GM18508 (cell line): Measurements from ENCODE around the gene OR4K5.
"Not testable (repeated sequence)": the region's sequence is repeated elsewhere in the genome, so short reads cannot be mapped to it uniquely, and the experiment has no call there.

ENCODE experiments used
- ATAC-seq: cut with Tn5 transposase; IDR thresholded peaks from one replicate; pipeline ENCODE4 v1.9.1; 2021; ENCODE audit warnings: moderate number of reproducible peaks; ENCODE audit not compliant: insufficient read depth, unreplicated experiment

The OR4K5 gene, protein sequence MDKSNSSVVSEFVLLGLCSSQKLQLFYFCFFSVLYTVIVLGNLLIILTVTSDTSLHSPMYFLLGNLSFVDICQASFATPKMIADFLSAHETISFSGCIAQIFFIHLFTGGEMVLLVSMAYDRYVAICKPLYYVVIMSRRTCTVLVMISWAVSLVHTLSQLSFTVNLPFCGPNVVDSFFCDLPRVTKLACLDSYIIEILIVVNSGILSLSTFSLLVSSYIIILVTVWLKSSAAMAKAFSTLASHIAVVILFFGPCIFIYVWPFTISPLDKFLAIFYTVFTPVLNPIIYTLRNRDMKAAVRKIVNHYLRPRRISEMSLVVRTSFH

DNA sequence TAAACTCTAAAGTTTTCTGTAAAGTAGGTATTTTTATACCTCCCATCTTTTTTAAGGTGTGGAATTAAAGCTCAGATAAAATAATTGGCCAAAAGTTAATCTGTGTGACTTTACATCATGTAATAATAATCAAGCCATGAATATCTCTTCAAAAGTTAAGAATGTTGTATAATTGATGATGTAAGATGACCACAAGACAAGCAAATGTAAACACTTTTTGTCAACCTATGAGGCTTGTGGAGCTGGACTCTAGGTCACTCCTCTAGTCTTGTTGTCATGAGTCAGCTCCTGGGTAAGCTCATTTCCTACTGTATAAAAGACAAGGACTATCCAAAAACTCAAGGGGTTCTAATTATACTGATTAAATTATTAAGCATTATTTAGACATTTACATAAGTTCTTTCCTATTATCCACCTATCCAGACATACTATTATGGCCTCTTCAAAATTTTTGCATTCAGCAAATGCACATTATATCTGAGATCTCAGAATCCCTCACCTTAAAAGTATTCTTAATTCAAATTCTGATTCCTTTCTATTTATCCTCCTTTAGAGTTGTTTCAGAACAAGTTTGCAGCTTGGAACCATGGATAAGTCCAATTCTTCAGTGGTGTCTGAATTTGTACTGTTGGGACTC lies at the start of gene OR4K5:
OR4K5 (plus strand) TSS at position 587 of the 637 bp plus-strand sequence; CDS start at position 587, 0 bp downstream.
- no peak for ATAC-seq

GRCh38 chr14:19873178-19873577 lies 47.2 kb upstream of the OR4K5 start:
- ATAC-seq: no peak

DNA sequence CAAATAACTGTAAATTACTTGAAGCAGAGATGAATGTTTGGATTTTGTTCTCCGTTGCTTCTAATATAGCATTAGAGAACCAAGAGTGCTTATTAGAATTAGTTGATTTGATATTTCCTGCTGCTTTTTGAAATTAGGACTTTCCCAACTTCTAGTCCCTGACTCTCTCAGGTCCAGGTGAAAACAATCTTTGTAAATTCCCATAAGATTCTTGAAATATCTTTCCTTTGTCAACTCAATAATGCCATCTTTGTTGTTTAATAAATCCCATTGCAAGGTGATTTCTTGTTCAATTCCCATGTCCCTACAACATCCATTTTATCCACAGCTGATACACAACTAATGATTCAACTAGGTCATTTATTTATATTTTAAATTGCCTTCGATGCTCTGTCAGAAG lies 45.6 kb upstream of the OR4K5 start, which contains the start of gene OR4K2:
OR4K2 (plus strand) TSS at position 301 of the 400 bp plus-strand sequence. CDS start 1,126 bp downstream, outside the sequence.
- no peak for ATAC-seq

- no peak for ATAC-seq
Observed at GRCh38 chr14:19878029-19878642, 42.3 kb upstream of the OR4K5 start.

DNA sequence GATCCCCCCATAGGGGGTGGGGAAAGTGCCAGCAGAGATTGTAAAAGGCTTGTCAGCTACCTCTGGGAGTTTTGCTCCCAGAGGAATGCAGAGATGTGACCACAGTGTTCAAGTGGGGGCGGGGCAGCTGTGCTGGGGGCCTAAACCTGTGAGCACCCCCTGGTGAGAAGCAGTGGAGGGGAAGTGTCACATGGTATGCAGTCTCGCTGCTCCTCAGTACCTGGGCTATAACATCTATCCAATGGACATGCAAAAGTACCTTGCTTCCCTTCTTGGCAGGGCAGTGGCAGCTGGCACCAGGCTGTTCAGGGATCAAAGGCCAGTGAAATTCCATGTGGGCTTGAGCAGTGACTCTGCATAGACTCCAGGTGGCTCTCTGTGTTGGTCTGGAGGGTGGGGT lies 25.1 kb upstream of the OR4K5 start:
- no peak for ATAC-seq

DNA sequence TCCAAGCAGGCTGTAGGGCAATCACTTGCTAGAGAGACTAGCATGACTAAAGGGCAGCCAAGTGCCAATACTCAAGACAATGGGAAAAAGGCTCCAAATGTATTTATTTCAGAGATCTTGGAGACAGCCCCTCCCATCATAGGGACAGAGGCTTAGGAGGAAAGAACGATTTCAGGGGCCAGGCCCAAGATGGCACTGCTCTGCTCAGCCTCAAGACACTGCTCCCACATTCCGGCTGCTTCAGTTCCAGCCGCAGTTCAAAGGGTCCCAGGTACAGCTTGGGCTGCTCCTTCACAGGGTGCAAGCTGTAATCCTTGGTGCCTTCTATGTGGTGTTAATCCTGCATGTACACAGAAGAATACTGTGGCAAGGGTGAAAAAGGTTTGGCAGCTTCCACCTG lies 19.4 kb upstream of the OR4K5 start:
- ATAC-seq: no peak

DNA sequence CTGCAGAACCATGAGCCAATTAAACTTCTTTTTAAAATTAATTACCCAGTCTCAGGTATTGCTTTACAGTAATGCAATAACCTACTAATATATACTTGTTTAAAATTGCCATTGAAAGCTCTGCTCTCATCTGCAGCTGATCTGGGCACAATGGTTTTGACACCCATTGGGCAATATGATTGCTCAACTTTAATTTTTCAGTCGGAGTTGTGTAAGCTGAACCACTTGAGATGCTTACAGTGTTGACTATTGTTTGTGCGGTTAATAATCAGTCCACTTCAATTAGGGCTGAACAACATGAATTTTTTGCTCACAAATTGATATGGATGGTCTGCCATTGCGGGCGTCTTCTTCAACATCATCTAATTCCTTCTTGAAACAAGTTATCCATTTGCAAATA lies 18.0 kb upstream of the OR4K5 start:
- ATAC-seq: no peak

DNA sequence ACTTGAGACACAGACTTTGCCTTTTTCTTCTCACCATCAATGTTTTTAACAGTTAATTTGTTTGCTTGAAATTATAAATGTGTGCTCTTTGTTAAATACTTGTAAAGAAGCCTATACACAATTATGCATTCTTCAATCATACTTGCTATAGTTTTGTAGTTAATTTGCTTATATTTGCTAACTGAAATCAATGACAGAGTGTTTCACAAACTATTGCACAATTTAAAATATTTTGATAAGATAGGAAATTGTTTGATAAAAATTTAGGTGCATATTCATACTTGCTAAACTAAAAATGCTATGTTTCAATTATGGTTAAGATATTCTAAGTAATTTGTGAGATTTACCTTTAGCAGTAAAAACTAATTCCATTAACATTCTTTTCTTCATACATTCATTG lies 13.7 kb upstream of the OR4K5 start:
- ATAC-seq: no peak

GRCh38 chr14:19911114-19911513 lies 9.3 kb upstream of the OR4K5 start:
- ATAC-seq: no peak

DNA sequence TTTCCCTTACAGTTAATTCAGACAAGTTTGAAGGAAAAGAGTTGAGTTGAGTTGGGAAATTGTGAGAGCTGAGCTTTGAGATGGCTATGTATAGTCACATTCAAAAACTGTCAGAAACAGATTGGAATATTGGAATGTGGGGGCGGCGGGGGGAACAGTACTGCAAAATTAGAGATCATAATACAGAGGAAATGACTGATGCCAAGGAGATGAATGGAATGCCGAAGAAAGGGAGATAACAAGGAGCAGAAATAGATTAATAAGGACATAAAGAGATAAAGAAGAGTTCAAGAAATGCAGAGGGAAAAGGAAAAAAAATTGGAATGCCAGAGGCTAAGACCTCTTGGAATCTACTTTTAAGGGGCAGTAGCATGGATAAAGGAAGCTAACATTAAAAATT lies 3.2 kb upstream of the OR4K5 start:
- ATAC-seq: no peak

- no peak for ATAC-seq
Observed at GRCh38 chr14:19917955-19918518, 2.4 kb upstream of the OR4K5 start.

- no peak for ATAC-seq
Observed at GRCh38 chr14:19918553-19919264, 1.7 kb upstream of the OR4K5 start.

DNA sequence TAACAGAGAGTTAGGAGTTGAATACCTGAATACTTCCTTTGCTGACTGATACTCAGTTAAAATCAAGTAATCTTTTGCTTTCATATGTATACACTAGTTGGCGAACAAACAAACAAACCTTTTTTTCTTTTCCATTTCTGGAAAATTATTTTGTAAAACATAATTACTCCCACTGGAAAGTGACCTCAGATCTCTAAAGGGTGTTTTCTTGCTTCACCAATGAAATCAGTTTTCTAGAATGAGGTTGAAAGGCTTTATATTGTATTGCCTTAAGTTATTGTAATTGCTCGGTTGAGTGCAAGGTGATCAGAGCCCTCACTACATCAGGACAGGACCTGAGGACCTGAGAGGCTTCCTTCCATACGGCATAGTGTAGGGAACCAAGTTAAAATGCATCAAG lies 10.2 kb downstream of the OR4K5 start, which contains the start of gene OR4K1:
OR4K1 (plus strand) TSS at position 301 of the 400 bp plus-strand sequence. CDS start 4,750 bp downstream, outside the sequence.
- ATAC-seq: no peak

GRCh38 chr14:19941668-19942067 lies 21.3 kb downstream of the OR4K5 start:
- ATAC-seq: no peak

DNA sequence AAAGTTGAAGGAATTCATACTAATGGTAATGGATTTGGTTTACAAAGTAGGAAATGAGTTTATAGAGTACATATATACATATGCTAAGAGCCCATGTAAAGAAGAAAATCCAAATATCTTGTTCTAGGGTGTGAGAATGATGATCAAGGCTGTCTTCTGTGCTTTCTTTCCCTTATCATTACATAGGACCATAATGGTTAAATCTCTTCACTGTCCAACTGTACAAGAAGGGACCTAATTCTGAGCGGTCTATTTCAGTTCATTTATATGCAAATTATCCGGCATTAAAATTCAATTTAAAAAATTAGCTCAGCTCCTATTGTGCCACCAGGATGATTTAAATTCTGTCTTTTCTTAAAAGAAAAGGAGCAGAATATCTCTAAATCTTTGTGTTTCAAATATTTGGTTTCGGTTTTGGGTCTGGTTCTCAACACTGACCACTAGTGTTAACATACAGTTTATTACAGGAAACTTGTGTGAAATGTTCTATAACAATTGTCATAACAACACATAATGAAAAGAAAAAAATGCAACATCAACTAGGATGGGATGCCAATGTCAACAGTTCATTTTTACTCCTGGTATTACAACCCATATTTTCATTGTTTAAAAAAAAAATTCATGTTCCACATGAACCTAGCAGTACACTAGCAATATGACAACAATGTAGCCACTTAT lies 27.1 kb downstream of the OR4K5 start:
- ATAC-seq: no peak

DNA sequence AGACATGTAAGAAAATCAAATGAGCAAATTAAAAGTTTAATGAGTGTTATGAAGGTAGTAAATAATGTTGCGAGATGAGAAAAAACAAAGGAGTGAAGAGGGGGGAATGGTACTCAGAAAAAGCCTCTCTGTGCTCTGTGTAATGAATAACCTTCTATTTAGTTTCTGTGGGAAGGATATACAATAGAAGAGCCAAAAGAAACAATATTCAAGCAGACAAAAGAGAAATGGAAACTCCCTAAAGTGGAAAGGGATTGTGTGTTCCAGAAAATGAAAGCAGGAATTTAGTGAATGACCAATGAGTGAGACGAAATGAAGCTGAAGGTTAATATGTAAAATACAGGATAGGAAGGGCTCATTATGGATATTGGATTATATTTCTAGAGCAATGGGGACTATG lies 28.8 kb downstream of the OR4K5 start:
- no peak for ATAC-seq

GRCh38 chr14:19969735-19970134 lies 49.3 kb downstream of the OR4K5 start:
- not testable (repeated sequence) for ATAC-seq
